Lung (tissue), 12 donors: ENCODE measurements around the gene SETDB1. TPM values are rescaled to one million over a fixed set of nuclear protein-coding genes. Genes with fewer than 3 reads are reported as not detected.

Experiments used
- ATAC-seq: fragments of 200-7000 bp; cut with Tn5 transposase; one replicate; pipeline ENCODE4 v1.9.1; 2020; ENCODE audit warnings: moderate number of reproducible peaks; ENCODE audit not compliant: insufficient read depth, low FRiP score
- DNase-seq, 3 donors: peaks; one replicate each; pipeline ENCODE4 v3.0.0-alpha.2; 2013 to 2017
- H3K27ac ChIP-seq, 2 donors: one replicate each; pipeline ENCODE4 v1.5.1; 2013; ENCODE audit warnings: mild to moderate bottlenecking in 2 of 2, moderate library complexity in 2 of 2, control low read depth in 1 of 2, inconsistent platforms in 1 of 2, low read depth in 1 of 2, low read length in 1 of 2
- H3K27me3 ChIP-seq, 3 donors: one replicate each; pipeline ENCODE4 v1.5.1; 2013; ENCODE audit warnings: low read length in 2 of 3; ENCODE audit not compliant: control insufficient read depth in 3 of 3, insufficient read depth in 3 of 3
- H3K36me3 ChIP-seq, 4 donors: one replicate each; pipeline ENCODE4 v1.5.1; 2013; ENCODE audit warnings: low read length in 4 of 4, mild to moderate bottlenecking in 1 of 4, moderate library complexity in 1 of 4; ENCODE audit not compliant: control insufficient read depth in 4 of 4, insufficient read depth in 4 of 4
- H3K4me1 ChIP-seq, 5 donors: one replicate each; pipeline ENCODE4 v1.5.1; 2013; ENCODE audit warnings: low read length in 5 of 5, mild to moderate bottlenecking in 2 of 5, moderate library complexity in 1 of 5; ENCODE audit not compliant: control insufficient read depth in 5 of 5, insufficient read depth in 5 of 5
- H3K4me3 ChIP-seq: one replicate; pipeline ENCODE4 v1.5.1; 2013; ENCODE audit warnings: mild to moderate bottlenecking, control low read depth, moderate library complexity
- H3K9ac ChIP-seq, 2 donors: one replicate each; pipeline ENCODE4 v1.5.1; 2013; ENCODE audit warnings: low read length in 2 of 2, control low read depth in 1 of 2; ENCODE audit not compliant: insufficient read depth in 1 of 2
- H3K9me3 ChIP-seq, 4 donors: one replicate each; pipeline ENCODE4 v1.5.1; 2013; ENCODE audit warnings: low read length in 3 of 4, mild to moderate bottlenecking in 1 of 4, moderate library complexity in 1 of 4; ENCODE audit not compliant: control insufficient read depth in 4 of 4, insufficient read depth in 3 of 4
- WGBS, 2 donors: extraction: QIAGEN DNeasy Blood & Tissue Kit; methylation state at CpG; one replicate each; pipeline ENCODE4 v1.1.7; 2013; 5-methylcytosine and 5-hydroxymethylcytosine counted together
- polyA plus RNA-seq, 2 donors: library from polyadenylated mRNA; stranded (reverse); fragments of 200-250 nt; gene quantifications; one replicate each; pipeline ENCODE4 v1.2.1, GENCODE V29; 2013
- total RNA-seq, 2 donors: library from RNA; depleted of rRNA in 1 of 2; stranded (reverse); fragments of >200 nt in 1 of 2; gene quantifications; one replicate each; pipeline ENCODE4 v1.2.1, GENCODE V29; 2014 to 2021
- TF ChIP-seq, protein P1 (sequence below): IDR thresholded peaks from 2 replicates; pipeline ENCODE4 v1.5.1; 2012; ENCODE audit warnings: mild to moderate bottlenecking; ENCODE audit errors: control extremely low read depth, extremely low read depth
- donor health status: control.
- donor health status: control.
- donor health status: Bipolar disorder and iron deficiency.
- donor health status: healthy.
- donor health status: DM: yes; HTN: yes; CAD: no.

Gene SETDB1
- total and polyA plus RNA-seq, 4 donors = 20.0 to 56.2 (median 32.6) TPM

DNA sequence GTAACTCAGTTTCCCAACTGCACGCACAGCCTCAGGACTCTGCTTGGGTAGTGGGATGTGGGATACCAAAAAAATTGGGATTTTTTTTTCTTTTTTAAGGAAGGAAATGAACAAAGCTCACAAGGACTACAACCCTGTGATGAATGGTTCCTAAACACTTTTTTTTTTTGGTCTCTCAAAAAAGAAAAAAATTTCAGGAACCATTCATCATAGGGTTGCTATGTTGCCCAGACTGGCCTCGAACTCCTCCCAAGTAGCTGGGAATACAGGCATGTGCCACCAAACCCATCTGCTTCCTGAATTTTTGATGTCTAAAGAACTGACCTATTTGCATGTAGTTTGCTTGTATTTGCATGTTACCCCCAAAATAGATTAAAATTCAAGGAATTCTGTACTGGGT lies 73.8 kb downstream of the SETDB1 start:
- Histone ChIP-seq H3K9ac (no peak overlapping the region), H3K27me3 (no peaks in the 10 kb centered on the region), H3K9me3 (no peaks in the 10 kb centered on the region), H3K4me3 (no peak overlapping the region), H3K4me1 (peaks cover 3 to 14% (median 11%) of the 10 kb centered on the region in 5 donors), H3K27ac (no peak overlapping the region), H3K36me3 (peaks cover 13 to 28% (median 27%) of the 10 kb centered on the region in 4 donors)
- ATAC-seq (no peak), DNase-seq (no peak)
- TF ChIP-seq, protein P1, sequence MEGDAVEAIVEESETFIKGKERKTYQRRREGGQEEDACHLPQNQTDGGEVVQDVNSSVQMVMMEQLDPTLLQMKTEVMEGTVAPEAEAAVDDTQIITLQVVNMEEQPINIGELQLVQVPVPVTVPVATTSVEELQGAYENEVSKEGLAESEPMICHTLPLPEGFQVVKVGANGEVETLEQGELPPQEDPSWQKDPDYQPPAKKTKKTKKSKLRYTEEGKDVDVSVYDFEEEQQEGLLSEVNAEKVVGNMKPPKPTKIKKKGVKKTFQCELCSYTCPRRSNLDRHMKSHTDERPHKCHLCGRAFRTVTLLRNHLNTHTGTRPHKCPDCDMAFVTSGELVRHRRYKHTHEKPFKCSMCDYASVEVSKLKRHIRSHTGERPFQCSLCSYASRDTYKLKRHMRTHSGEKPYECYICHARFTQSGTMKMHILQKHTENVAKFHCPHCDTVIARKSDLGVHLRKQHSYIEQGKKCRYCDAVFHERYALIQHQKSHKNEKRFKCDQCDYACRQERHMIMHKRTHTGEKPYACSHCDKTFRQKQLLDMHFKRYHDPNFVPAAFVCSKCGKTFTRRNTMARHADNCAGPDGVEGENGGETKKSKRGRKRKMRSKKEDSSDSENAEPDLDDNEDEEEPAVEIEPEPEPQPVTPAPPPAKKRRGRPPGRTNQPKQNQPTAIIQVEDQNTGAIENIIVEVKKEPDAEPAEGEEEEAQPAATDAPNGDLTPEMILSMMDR = no peak
- WGBS, 2 donors = 60 to 78% methylated on average over 2 of the region's 2 CpGs

DNA sequence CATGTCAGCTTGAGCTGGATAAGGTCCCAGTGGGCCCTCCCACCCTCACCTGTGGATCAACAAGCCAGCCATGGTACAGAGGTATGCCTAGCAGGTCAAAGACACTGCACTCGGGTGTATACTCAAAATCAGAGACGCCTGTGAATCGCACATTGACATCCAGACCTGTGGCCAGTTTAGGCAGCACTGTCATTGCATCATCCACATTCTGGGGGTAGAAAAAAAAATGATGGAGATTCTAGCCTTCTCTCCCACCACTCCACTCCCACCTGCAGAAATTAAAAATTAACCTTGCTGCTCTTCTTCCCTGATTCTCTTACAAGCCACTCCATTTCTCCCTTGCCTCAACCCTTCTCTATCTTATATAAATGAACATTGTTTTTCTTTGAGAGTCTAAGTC lies 74.2 kb downstream of the SETDB1 start:
- DNase-seq (no peak), ATAC-seq (no peak)
- TF ChIP-seq, protein P1 = no peak
- H3K36me3 ChIP-seq = peaks cover 13 to 28% (median 27%) of the 10 kb centered on the region in 4 donors
- 97 to 98% methylated on average over 3 of the region's 3 CpGs for WGBS, 2 donors
- no peak overlapping the region for H3K27ac ChIP-seq
- H3K9me3 ChIP-seq = no peaks in the 10 kb centered on the region
- H3K9ac ChIP-seq = no peak overlapping the region
- H3K27me3 ChIP-seq = no peaks in the 10 kb centered on the region
- peaks cover 3 to 19% (median 11%) of the 10 kb centered on the region in 5 donors for H3K4me1 ChIP-seq
- H3K4me3 ChIP-seq = no peak overlapping the region

DNA sequence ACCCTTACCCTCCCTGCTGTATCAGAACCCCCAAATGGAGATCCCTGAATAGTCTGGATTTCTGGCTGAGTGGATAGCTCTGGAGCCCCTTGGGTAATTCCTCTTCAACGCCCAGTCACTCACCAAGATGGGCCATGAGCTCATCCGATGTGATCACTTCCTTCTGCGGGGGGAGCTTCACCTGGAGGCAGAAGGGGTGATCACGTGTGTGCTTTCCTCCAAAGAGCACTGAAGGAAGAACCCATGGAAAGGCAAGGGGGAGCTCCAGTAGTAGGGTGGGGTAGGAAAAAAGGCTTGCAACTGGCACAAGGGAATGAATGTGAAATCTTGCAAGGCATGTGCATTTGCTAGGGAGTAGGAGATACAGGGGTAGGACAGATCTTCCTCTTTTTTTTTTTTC lies 75.4 kb downstream of the SETDB1 start:
- no peak for DNase-seq
- peaks cover 13 to 28% (median 27%) of the 10 kb centered on the region in 4 donors for H3K36me3 ChIP-seq
- no peak overlapping the region for H3K9ac ChIP-seq
- H3K4me1 ChIP-seq = peaks cover 3 to 28% (median 11%) of the 10 kb centered on the region in 5 donors
- TF ChIP-seq, protein P1 = no peak
- H3K9me3 ChIP-seq = no peaks in the 10 kb centered on the region
- no peaks in the 10 kb centered on the region for H3K27me3 ChIP-seq
- no peak for ATAC-seq
- WGBS, 2 donors = 27 to 66% methylated on average over 4 of the region's 4 CpGs
- no peak overlapping the region for H3K4me3 ChIP-seq
- H3K27ac ChIP-seq = no peak overlapping the region

DNA sequence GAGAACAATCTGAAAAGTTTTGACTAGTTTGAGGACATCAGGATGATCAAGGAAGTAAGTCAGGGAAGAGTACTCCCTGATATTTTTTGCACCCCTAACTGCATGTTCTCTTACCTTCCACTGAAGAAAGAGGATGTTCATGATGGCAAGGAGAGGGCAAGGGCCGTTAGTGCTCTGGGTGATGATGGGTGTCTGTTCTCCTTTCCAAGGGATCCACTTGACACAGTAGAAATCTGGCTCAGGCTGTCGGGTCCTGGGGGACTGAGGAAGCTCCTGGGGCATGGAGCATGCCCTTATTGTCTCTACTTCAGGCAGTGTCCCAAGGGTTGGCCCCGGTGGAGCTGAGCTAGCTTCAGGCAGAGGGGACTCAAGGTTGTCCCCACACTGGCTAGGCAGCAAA lies 75.9 kb downstream of the SETDB1 start:
- no peak for ATAC-seq
- H3K27ac ChIP-seq = no peak overlapping the region
- H3K9ac ChIP-seq = no peak overlapping the region
- H3K4me3 ChIP-seq = no peak overlapping the region
- WGBS, 2 donors = 46 to 79% methylated on average over 3 of the region's 3 CpGs
- H3K36me3 ChIP-seq = peaks cover 13 to 26% (median 24%) of the 10 kb centered on the region in 4 donors
- DNase-seq = no peak
- peaks cover 3 to 32% (median 13%) of the 10 kb centered on the region in 5 donors for H3K4me1 ChIP-seq
- H3K9me3 ChIP-seq = no peaks in the 10 kb centered on the region
- H3K27me3 ChIP-seq = no peaks in the 10 kb centered on the region
- TF ChIP-seq, protein P1 = no peak
